ENCODE results near the gene SLC4A7.

GRCh38 chr3:27422617-27423016, 61.6 kb downstream of the SLC4A7 start:
- TF ChIP-seq, protein P1, sequence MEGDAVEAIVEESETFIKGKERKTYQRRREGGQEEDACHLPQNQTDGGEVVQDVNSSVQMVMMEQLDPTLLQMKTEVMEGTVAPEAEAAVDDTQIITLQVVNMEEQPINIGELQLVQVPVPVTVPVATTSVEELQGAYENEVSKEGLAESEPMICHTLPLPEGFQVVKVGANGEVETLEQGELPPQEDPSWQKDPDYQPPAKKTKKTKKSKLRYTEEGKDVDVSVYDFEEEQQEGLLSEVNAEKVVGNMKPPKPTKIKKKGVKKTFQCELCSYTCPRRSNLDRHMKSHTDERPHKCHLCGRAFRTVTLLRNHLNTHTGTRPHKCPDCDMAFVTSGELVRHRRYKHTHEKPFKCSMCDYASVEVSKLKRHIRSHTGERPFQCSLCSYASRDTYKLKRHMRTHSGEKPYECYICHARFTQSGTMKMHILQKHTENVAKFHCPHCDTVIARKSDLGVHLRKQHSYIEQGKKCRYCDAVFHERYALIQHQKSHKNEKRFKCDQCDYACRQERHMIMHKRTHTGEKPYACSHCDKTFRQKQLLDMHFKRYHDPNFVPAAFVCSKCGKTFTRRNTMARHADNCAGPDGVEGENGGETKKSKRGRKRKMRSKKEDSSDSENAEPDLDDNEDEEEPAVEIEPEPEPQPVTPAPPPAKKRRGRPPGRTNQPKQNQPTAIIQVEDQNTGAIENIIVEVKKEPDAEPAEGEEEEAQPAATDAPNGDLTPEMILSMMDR (conservative IDR thresholded peaks at IDR 0.05; ENCODE audit: low read length): no peak
- TF ChIP-seq EZH2phosphoT487 (IDR thresholded peaks at IDR 0.05; ENCODE audit: borderline replicate concordance): no peak

All from Loucy (cell line).